ENCODE data around the gene RASGRF2. TPM values are rescaled to one million over a fixed set of nuclear protein-coding genes. Genes with fewer than 3 reads are reported as not detected.
A peak's percentile ranks its signal among the peaks of the same experiment; 100 is the strongest.
"Not testable (repeated sequence)": the region's sequence is repeated elsewhere in the genome, so short reads cannot be mapped to it uniquely, and the experiment has no call there.

Gene RASGRF2
- total RNA-seq, 1 donor from 2014 or later, result 2.1 TPM

DNA sequence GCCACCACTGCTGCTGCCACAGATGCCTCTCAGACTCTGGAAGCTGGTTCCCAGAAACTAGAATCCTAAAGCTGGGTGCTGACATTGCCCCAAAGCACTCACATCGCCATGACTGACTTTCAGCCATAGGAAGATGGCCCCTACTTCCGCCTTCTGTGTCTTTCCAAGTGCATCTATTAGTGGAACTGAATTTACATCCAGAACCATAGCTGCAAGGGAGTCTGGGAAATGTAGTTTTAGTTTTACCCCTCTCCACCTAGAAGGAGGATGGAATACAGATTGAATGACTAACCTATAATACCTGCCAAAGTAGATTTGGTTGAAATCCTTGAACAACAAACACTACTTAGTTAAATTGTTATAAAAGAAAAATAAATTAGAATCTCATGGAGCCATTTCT is 118.8 kb downstream of the RASGRF2 start:
- no peak for DNase-seq

GRCh38 chr5:81080809-81081460 is 120.8 kb downstream of the RASGRF2 start:
- no peak for DNase-seq

- no peak for DNase-seq
Observed at GRCh38 chr5:81081461-81081835, 121.3 kb downstream of the RASGRF2 start.

DNA sequence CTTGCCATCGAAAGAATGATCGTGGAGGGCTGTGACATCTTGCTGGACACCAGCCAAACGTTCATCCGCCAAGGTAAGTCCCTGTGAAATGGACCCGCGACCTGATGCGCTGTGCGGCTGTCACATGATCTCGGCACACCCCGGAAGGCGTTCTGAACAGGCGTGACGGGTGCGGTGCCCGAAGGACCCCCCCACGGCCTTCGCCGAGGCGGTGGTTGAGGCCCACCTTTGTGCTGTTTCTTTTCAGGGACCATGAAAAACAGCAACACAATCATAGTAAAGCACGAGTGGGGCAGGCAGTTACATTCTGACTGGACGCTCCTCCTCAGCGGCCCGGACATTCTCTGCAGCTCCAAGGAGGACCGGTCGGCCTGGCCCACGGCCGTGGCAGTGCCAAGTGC is 126.7 kb downstream of the RASGRF2 start:
- no peak for DNase-seq

DNA sequence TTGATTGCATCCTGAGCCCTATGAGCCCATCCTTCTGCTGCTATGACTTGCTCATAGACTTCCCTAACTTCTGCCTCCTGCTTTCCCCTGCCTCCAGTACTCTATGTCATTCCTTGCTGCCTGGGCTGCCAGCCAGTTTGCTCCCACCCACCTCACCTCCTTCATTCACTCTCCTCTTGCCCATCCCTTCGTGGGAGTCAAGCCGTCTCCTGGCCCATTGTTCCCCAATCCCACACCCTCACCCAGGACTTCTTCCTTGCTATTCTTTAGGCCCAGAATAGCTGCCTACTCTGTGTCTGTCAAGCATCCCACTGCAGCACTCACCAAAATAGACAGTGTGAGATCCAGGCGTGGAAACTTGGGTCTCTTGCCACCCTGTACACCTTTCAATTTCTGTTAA is 131.0 kb downstream of the RASGRF2 start:
- no peak for DNase-seq

DNA sequence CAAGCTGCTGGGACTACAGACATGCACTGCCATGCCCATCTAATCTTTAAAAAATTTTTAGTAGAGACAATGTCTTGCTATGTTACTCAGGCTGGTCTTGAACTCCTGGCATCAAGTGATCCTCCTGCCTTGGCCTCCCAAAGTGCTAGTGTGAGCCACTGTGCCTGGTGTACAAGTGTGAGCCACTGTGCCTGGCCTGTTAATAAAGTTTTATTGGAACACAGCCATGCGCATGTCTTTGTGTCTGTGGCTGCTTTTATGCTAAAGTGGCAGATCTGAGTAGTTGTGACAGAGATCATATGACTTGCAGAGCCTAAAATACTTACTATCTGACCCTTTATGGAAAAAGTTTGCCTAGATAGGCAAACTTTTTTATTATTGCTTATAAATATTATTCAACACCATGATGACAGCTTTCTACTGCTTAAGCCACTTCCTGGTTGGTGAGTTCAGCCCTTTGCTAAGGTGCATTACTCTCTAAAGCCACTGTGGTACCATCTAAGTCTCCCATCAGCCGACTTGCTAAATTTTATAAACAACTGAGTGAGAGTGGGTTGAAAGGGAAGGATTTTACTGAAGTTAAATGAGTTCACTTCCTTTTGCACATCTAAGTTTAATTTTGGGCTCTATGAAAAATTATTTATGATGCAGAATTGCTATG is 133.5 kb downstream of the RASGRF2 start:
- no peak for DNase-seq

DNA sequence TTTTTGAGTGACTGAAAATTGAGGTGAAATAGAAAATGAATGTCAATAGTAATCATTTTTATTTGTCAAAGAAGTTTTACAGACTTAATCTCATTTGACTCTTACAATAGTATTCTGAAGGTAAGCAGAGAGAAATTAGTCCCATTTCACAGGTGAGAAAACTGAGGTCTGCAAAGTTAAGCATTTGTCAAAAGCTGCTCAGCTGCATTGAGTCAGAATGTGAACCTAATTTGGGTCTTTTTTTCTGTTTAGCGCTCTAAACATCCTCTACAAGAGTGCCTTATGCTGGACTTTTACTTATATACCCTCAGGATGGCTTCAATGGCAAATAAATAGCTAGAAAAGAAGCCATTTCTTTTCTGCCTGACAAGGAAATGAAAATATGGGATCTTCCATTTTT is 135.7 kb downstream of the RASGRF2 start:
- no peak for DNase-seq

- no peak for DNase-seq
Observed at GRCh38 chr5:81097713-81098112, 137.6 kb downstream of the RASGRF2 start.

DNA sequence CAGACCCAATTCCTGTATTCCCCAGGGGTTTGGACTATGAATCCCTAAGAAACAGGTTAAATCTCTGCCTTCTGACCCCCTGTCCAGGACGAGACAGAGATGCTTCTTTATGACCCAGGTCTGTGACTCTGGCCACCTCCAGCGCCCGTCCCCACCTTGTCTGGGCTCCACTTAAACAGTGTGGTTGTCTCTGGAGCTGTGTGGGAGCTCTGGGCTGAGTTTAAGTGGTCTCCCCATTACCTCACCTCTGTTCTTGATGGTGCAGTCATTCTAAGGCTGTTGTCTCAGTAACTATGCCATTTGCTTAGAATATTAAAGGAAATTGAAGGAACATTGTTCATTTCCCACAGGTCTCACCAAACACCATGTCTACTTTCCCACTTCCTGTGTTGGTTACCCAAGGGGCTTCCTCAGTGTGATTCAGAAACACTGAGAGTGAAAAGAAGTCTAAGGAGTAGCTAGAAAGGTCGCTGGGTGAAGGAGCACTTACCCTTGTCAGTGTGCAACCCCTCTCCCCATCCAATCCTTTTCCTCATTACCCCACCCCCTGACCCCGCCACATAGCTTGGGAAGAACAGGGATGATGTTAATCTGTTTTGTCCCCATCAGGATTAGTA is 145.2 kb downstream of the RASGRF2 start:
- no peak for DNase-seq

GRCh38 chr5:81115261-81115660 is 155.1 kb downstream of the RASGRF2 start:
- DNase-seq, result no peak

GRCh38 chr5:81117566-81117965 is 157.4 kb downstream of the RASGRF2 start:
- DNase-seq, result no peak

DNA sequence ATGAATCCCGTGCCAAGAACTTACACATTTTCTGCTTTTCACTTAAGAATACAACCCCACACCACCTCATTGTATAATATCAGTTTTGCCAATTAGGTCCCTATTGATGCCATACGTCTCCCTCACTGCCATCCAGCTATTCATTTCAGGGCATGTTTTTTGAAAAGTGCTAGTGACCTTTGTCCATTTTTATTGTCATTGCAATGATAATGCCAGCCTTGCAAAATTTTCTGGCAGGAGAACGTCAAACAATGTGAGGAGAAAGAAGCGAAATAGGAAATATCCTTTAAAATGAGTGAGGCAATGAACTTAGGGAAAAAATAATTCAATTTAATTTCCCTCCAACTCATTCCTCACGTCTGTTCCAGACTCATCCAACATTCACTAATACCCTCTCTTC is 161.1 kb downstream of the RASGRF2 start:
- DNase-seq, result no peak

DNA sequence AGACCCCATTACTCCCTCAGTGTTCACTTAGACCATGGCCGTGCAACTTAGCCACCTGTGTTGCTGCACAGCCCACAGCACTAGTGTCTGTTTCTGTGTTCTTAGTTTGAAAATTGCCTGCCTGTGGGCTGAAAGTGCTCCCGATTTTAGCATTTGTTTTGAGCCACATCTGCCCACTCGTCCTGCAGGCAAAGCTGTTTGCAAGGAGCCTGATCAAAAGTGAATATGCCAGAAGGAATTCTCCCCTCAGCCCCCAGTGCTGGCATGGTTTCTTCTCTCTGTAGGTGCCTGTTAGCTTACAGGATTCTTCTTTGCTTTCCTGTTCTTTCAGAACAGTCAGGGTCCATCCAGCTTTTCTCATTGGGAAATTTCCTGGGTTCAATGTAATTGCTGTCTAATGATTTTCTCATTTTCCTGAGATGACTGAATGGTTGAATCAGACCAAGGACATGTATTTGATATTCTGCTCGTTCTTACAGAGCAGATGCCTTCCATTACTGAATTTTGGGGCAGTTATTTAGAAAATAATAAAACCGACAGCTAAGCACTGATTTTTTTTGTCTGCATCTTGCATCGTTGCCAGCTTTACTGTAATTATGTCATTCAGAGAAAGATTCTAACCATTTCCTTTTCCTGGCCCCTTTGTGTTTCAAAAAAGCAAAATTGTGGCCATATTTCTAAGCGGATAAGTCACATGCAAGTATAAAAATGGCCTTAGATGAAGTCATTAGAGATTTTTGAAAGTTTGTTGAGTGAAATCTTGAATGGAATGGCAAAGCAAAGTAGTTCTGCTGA is 161.9 kb downstream of the RASGRF2 start:
- no peak for DNase-seq

DNA sequence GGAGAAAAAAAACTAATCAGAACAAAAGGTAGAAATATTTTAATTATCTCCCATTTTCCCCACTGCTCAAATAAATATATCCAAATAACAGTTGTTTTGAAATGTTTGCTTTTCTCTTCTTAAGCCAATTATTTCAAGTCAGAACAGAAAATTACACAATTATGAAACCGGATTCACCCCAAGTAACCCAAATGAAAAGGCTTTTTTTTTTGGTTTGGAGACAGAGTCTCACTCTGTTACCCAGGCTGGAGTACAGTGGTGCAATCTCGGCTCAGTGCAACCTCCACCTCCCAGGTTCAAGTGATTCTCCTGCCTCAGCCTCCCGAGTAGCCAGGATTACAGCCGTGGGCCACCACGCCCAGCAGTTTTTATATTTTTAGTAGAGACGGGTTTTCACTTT is 164.5 kb downstream of the RASGRF2 start:
- not testable (repeated sequence) for DNase-seq

GRCh38 chr5:81125959-81126358 is 165.8 kb downstream of the RASGRF2 start:
- no peak for DNase-seq

DNA sequence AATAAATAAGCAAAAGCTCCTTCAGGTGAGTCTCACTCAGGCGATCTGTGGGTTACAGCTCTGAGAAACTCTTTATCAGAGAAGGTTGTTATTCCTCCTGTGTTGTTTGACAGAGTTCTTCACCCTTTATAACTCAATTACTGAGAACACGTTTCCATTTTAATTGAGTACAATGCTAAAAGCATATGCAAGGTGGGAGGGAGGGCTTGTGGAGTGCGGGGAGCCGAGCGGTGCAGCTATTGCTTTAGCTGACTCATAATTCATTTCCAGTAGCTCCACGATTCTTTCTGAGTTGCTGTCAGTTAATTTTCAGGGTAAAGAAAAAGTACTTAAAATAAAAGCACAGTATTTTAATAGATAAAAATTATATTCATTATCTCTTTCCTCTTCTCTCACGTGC is 168.3 kb downstream of the RASGRF2 start:
- DNase-seq, result no peak

GRCh38 chr5:81132381-81132780 is 172.2 kb downstream of the RASGRF2 start:
- DNase-seq, result no peak

DNA sequence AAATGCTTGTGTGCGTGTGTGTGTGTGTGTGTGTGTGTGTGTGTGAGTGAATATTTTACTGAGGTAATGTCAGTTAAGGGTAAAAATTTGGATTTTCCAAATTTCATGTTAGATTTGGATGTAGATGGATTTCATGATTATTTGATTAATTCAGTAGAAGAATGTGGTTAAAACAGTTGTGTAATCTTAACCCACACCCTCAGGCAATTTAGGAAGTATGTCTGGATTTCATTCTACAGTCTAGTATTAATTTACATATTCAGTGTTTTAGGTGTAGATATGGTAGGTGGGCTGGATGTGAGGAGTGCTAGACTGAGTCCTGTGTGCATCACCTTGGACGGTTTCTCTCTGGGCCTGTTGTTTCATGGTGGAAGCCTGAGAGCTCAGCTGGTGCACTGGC is 173.9 kb downstream of the RASGRF2 start:
- DNase-seq, result no peak

DNA sequence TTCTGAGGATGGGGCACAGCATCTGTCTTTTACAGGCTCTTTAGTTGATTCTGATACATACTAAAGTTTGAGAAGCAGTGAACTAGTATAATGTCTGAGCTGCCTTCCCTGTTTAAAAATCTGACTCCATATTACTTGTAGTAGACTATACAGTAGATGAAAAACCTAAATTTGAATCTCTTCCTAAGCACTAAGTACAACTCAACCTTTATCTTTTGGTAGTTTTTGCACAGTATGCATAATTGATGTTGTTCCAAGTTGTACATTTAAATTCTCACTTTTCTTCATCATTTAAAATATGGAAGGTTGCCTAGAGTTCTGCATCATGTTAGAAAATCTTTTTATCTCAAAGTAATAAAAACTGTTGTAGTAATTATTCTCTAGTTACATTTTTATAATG is 174.4 kb downstream of the RASGRF2 start:
- no peak for DNase-seq

DNA sequence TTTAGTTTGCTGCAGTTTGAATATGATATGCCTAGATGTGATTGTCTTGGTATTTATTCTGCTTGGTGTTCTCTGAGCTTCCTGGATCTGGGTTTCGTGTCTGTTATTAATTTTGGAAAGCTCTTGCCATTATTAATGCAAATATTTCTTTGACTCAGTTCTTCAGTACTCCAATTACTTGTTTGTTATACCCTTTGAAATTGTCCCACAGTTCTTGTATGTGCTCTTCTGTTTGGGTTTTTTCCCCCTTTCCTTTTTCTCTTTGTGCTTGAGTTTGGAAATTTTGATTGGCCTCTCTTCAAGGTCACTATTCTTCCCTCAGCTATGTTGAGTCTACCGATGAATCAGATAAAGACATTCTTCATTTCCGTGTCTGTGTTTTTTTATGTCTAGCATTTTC is 176.4 kb downstream of the RASGRF2 start:
- DNase-seq, result no peak

DNA sequence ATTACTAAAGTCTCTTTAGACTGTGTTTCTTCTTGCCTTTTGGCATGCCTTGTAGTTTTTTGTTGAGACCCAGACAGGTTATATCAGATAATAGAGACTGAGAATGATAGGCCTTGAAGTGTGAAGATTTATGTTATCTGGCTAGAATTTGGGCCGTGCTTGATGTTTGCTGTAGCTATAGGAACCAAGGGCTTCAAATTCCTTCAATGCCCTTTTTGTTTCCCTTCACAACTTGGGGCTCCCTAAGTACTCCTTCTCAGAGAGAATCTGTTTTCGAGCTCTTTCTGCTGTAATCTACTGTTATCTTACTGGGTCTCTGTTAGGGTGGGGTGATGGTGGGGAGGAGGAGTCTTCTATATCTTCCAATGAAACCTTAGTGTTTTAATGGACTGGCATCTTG is 177.7 kb downstream of the RASGRF2 start:
- no peak for DNase-seq

DNA sequence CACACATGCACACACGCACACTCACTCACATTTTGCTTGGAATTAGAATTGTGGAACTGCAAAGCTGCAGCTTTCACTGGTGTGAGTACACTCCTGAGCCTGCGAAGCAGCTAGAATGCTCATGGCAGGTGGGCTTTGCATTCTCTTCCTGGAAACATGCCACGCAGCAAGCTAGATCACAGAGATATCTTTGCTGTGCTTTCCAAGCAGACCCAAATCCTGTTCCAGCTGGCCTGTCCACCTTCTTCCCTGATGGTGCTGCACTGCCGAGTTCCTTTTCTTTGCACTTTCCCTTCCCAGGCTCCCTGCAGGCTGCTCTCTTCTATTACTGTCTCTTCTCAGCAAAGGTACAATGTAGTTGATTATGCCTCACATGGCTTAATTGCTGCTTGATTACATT is 180.3 kb downstream of the RASGRF2 start:
- DNase-seq, result peak; percentile 40

GRCh38 chr5:81140943-81141342 is 180.8 kb downstream of the RASGRF2 start:
- DNase-seq, result peak; percentile 65

Data from skin of body (tissue), 2 donors.